HL-60/S4 (cell line): Measurements from ENCODE around the gene C2CD3.
"Not testable (repeated sequence)": the region's sequence is repeated elsewhere in the genome, so short reads cannot be mapped to it uniquely, and the experiment has no call there.

Experiments
- in situ Hi-C: fragments of 300-500 bp; cut with MboI; formaldehyde crosslinking; loops from 2 replicates; pipeline ENCODE4 v1.14.3; 2022; ENCODE audit warnings: low sequenced_read_pairs

Gene C2CD3

DNA sequence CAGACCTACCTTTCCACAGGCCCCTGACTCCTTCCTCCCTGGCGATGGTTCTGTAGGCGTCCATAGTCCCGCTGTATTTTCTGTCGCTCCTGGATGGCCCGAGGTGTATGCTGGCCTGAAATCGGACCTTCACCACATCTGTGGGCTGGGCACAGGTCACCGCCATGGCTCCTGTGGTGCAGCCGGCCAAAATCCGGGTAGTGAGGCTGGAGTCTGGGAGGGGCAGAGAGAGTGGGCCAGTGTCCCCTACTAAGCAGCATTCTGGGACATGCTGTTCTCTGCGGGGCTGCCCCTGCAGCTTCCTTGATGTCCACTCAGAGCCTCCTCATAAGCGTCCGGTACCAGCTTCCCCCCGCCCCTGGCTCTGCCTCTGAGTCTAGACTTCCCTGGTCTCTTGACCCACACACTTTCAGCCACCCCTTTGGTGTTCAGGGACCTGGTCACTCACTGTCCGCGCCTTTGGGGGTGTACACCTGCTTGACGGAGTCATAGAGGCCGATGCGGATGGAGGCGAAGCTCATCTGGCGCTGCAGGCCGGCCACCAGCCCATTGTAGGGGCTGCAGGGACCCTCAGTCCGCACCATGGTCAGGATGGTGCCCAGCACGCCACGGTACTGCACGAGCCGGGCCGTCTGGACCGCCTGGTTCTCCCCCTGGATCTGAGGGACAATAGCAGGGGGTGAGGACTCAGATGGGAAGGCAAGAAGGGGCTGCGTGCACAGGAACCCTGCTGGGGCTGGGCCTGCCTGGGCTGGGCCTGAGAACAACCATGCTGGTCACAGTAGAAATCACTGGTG is 164.9 kb downstream of the C2CD3 start:
- in situ Hi-C loops, result no loop called here

GRCh38 chr11:74004759-74005615 is 165.8 kb downstream of the C2CD3 start:
- in situ Hi-C loops, result no loop called here

- in situ Hi-C loops, result no loop called here
These were observed 166.6 kb downstream of the C2CD3 start for GRCh38 chr11:74004046-74004695.

- in situ Hi-C loops, result no loop called here
These were observed 168.0 kb downstream of the C2CD3 start for GRCh38 chr11:74002832-74003231.

DNA sequence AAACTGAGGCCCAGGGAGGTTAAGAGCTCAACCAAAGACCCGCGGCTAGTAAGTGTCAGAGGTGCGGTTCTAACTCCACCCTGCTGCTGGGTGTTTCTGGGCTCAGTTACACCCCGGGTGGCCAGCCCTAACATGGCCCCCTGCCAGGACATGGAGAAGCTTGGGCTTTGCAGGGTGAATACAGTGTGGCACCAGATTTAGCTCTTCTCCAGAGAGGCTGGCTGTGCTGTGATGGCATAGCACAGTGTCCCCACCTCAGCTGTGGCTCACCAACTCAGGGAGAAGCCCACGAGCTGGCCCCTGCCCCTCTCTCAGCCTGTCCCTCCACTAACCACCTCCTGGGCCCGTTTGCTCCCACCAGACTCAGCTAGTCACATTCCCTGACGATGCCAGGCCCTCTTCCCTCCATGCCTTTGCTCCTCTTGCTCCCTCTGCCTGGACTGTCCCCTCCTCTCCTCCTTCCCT is 168.9 kb downstream of the C2CD3 start:
- in situ Hi-C loops, result no loop called here

DNA sequence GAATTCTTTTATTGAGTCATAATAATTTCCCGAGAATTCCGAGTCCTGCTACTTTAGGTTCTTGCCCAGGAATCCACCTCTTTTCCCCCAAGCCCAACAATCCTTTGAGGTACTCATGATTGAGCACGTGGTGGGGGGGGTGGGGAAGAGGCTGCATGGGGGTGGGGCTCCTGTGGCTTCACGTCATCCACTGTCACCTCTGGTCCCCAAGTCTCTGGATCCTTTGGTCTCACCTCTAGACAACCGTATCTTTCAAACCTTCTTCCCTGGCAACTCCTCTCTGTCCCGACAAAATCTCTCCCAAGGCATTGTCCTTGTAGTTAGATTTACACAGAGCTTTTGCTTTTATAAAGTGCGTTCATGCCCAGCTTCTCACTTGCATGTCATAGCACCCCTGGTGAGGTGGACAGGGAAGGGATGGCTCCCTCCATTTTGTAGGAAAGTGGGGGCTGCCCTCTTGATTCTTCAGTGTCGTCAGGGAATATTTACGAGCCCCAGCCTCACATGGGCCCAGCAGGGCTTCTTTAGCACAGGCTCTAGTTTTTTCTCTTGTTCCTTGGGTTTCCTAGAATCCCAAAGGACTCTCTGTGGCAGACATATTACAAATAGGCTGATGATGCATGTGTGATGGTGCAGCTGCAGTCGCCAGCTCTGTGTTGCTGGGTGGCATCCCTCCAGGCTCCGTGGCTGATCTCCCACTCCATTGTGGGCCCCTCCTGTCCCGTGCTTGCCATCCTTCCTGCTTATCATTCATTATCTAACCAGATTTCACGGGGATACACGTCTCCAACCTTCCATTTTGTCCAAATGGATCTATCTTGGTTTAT is 170.3 kb downstream of the C2CD3 start:
- in situ Hi-C loops, result no loop called here

DNA sequence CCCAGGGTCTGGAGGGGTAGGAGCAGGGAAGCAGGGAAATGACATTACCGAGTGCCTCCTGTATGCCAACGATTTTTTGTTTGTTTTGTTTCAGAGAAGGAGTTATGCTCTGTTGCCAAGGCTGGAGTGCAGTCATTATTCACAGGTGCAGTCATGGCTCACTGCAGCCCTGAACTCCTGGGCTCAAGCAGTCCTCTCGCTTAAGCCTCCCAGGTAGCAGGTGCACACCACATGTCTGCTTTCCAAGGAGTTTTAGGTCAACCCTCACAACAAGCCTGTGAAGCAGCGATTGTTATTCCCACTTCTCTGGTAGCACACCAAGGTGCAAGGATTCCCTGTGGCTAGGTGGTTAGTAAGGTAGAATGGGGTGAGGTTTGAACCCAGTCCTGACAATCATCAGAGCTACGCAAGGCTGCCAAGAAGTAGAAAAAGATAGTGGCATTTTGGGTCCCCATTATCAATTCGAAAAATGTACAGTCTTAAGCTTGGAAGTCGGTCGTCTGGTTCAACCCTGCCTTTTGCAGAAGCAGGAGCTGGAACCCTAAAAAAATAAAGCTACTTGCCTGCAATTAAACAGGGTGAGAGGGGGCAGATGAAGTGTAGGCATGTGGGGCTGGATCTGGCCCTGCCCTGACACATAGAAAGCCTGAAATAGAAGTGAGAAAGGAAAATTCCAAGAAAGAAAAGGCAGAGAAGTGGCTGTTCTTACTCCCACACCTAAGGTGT is 171.1 kb downstream of the C2CD3 start:
- in situ Hi-C loops, result no loop called here

DNA sequence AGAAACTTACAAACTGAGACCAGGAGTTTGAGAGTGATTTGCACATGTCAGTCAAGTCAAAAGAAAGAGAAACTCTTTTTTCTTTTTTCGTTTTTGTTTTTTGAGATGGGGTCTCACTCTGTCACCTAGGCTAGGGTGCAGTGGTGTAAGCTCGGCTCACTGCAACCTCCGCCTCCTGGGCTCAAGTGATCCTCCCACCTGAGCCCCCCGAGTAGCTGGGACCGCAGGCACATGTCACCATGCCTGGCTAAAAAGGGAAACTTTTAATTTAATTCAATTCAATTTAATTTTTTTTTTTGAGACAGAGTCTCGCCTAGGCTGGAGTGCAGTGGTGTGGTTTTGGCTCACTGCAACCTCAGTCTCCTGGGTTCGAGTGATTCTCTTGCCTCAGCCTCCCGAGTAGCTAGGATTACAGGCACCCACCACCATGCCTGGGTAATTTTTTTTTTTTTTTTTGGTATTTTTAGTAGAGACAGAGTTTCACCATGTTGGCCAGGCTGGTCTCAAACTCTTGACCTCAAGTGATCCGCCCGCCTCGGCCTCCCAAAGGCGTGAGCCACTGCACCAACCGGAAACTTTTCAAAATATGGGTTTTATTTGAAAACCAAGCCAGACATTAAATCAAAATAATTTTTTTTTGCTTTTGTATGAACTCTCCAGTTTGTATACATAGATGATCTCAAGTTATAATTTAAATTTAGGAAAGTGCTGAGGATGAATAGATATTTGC is 171.8 kb downstream of the C2CD3 start:
- in situ Hi-C loops, result no loop called here

DNA sequence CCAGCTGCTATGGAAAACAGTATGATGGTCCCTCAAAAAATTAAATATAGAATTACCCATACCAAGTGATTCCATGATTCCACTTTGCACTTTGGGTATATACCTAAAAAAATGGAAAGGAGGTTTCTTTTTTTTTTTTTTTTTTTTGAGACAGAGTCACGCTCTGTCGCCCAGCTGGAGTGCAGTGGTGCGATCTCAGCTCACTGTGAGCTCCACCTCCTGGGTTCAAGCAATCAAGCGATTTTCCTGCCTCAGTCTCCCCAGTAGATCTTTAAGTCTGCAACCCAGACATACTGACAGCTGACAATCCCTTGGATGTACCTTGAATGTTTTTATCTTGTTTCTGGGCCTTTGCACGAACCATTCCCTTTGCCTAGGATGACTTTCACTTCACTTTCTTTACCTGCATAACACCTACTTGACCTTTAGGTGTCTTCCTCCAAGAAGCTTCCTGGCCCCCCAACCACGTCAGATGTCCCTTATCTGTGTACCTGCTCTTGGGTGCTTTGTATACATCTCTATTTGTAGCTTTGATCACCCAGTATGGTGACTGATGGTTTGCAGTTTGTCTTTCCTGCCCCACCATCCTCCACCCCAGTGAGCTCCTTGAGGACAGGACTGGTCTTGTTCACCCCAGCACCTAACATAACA is 173.6 kb downstream of the C2CD3 start:
- in situ Hi-C loops, result no loop called here

- in situ Hi-C loops, result no loop called here
These were observed 174.5 kb downstream of the C2CD3 start for GRCh38 chr11:73996161-73996747.

GRCh38 chr11:73995731-73996130 is 175.1 kb downstream of the C2CD3 start:
- in situ Hi-C loops, result no loop called here

DNA sequence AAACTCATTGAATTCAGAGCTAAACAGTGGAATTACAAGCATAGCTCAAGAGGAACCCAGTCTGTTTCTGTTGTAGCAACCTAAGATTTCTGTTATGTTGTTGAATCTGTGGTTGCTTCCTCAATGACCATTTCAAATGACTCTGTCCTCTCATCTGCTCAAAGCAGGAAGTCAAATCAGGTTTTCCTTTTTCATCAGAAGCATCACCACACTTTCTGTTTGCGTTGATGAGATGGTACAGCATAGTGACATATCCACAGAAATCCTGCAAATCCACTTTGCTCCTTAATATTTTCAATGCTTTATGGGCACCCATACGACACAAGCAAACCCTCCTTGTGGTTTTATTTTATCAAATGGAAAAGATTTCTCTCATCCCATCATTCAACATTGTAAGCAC is 175.6 kb downstream of the C2CD3 start:
- in situ Hi-C loops, result no loop called here

GRCh38 chr11:73991471-73992006 is 179.3 kb downstream of the C2CD3 start:
- in situ Hi-C loops, result no loop called here

DNA sequence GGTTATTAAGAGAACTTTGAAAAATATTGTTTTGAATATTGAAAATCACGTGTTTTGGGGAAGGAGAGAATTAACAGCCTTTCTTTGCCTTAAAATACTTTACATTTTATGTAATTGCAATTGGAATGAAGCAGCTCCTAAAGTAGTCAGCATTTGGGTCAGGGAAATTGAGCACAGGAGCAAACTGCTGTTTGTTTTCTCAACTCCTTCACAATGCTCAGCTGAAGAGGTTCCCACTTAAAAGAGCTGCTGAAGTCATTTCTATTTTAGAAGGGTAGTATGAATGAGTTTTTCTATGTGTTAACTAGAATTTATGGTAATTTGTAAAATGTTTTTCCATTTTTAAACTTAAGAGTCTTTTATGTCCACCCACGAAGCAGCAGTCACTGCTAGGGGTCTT is 180.1 kb downstream of the C2CD3 start:
- in situ Hi-C loops, result no loop called here

DNA sequence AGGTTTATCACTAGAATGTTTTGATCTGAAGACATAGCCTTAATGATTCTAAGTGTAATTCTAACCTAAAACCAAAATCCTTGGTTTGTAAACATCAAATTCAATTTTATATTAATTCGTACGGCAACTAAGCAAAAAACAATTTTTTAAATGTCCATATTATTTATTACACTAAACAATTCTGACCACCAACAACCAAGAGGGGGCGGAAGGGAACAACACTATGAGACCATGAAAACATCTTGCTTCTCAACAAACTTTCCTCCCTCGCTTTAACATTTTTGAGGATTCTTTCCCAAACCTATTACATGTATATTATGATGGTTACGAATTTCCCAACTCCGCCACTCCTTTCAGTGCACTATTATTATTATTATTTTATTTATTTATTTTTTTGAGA is 181.6 kb downstream of the C2CD3 start:
- in situ Hi-C loops, result no loop called here

- in situ Hi-C loops, result no loop called here
These were observed 182.6 kb downstream of the C2CD3 start for GRCh38 chr11:73988227-73988626.

DNA sequence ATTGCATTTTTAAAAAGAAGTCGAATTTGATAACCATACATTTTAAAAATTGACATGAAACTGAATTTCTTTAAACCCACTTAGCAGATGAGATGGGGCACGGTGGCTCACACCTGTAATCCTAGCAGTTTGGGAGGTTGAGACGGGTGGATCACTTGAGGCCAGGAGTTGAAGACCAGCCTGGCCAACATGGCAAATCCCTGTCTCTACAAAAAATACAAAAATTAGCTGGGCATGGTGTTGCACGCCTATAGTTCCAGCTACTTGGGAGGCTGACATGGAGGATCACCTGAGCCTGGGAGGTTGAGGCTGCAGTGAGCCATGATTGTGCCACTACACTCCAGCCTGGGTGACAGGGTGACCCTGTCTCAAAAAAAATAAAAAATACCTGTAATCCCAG is 185.1 kb downstream of the C2CD3 start:
- in situ Hi-C loops, result not testable (repeated sequence)
